ENCODE measurements around the gene ZNF446. TPM values are rescaled to one million over a fixed set of nuclear protein-coding genes. Genes with fewer than 3 reads are reported as not detected.

ZNF446 gene
- total RNA-seq = 15.3 and 22.0 TPM in 2 replicates

DNA sequence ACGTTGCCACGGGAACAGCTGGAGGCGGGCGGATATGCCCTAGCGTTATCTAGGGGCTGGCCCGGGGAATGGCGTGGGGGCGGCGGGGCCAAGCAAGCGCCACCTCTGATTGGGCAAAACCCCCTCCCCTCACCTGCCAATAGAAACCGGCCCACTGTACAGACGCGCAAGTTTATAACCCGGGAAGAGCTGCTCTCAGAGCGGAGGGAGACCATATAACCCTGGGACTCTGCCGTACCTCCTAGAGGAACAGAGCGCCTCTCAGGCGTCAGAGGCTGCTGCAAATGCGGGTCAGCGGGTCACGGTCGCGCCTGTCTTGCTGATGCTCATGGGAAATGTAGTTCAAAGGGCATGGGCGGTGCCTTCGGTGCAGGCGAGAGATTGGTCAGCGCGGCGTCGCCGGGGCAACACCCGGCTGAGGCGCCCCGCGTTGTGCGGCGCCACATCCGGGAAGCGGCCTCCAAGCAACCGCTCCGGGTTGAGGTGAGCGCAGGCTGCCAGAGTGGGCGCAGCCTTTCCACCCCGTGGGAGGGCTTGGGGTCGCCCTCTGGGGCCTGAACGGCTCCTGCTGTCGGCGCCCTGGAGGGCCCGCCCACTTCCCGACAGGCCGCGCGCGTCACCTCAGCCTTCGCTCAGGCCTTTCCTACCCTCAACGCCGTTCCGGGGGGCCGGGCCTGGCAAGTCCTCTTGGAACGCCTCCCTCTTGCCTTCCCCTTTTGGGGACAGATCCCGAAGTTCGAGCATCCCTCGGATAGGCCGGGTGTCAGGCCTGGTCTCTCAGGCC, at the start of gene ZNF446:
Gene ZNF446 (plus strand): TSS at position 639 of the 784 bp plus-strand sequence. CDS start 867 bp downstream, outside the sequence.

DNA sequence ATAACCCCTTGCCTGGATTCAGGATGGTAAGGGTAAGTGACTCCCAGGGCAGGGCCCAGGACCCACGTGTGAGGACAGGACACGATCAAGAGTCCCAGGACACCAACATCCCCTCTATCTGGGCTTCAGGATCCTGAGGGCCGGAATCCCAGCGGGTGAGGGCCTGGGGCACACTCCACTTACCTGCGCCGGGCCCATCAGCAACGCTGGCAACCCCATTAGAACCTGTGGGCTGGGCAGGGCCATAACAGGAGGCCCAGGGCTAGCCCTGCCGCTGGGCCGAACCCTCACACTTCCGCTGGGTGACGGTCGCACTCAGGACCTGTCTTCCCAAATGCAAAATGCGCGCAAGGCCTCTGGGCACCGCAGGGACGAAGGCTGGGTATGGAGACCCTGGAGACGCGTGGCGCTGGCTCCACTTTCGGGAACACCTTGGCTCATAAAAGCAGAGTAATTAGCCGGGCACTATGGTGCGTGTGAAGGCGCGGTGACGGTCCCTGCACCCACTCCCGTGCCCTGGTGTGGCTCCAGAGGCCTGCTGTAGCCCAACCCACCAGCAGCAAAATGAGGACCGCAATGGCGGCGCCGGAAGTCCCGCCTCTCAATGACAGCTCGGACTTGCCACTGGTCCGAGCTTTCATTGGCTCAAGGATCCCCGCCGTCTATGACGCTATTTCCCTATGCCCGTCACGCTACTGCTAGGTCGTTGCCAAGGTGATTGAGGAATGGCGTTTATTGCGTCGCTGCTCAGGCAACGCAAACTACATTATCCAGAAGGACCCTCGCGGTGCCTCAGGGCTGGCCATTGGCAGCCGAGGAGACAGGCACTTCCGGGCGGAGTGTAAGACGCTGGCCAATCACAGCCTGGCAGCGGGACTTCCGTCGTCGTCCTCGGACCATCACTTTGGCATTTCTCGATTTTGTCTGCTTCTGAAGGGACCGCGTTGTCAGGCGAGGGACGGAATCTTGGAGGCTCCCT, 36.3 kb upstream of the ZNF446 start, which contains the start of gene ZNF132:
Gene ZNF132 (minus strand): TSS at position 578 of the 979 bp plus-strand sequence. CDS start 332 bp downstream, at position 246.

DNA sequence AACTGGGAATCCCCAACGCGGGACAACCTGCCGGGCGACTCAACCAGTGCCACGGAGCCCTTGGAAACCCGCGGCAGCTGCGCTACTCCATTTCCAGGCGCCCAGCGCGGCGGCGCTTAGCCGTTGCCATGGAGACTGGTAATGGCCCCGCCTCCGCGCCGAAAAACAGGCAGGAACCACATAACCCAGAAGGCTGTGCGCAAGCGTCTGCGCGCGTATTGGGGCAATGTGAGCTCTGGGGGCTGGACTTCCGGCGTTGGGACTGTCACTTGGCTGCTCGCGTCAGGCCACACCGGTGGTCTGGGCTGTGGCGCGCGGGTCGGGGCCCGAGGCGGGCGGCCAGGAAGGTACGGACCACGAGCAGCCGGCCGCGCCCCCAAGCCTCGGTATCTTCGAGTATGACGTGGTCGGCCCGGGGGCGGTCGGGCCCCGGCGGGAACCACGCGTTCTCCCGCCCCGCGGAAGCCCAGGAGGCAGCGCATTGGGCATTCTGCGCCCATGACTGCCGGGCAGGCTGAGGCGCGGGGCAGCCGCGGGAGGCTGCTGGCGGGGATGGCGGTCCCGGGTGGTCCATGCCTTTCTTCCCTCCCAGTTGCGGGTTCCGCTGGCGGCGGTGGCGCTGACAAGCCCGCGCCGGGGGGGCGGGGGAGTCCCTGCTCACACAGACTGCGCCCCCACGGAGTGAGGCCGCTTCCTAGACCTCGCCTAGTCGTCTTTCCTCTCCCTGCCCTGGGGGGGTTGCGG, 24.6 kb upstream of the ZNF446 start, which contains the start of gene ZNF324B:
Gene ZNF324B (plus strand): TSS at position 265 of the 744 bp plus-strand sequence. CDS start 2,080 bp downstream, outside the sequence.

GRCh38 chr19:58466760-58467589, 9.2 kb upstream of the ZNF446 start, which contains the start of gene ZNF324:
TSS of gene ZNF324 (plus strand) at chr19:58467080. CDS start at chr19:58469186, 2,106 bp downstream.

GRCh38 chr19:58511353-58512208, 35.4 kb downstream of the ZNF446 start, which contains the start of gene SLC27A5:
TSS of gene SLC27A5 (minus strand) at chr19:58511992. CDS start at chr19:58511955, 37 bp downstream.

GRCh38 chr19:58519355-58520256, 43.5 kb downstream of the ZNF446 start, which contains the start of gene ZBTB45:
TSS of gene ZBTB45 (minus strand) at chr19:58519810. CDS start at chr19:58517673, 2,137 bp downstream.

Small RNA genes lying within 50 kb of the gene (small RNA-seq; reads per million reads assigned to genes)
- gene RN7SL693P (not detected), gene RNU6-1337P (not detected)

Other genes with a start within 250 kb of the ZNF446 start
- 20.8 and 39.8 TPM in 2 replicates for gene ZNF544, start 247.4 kb upstream of the ZNF446 start, total RNA-seq
- gene ZNF8, start 197.4 kb upstream of the ZNF446 start, total RNA-seq = 7.9 and 9.4 TPM in 2 replicates
- gene ERVK3-1, start 171.0 kb upstream of the ZNF446 start, total RNA-seq = 33.4 and 35.5 TPM in 2 replicates
- gene ZSCAN22, start 149.4 kb upstream of the ZNF446 start, total RNA-seq = 5.5 and 6.6 TPM in 2 replicates
- 0.79 TPM in 1 of 2 replicates, not detected in the other for gene A1BG, start 122.9 kb upstream of the ZNF446 start, total RNA-seq
- 3.3 and 3.9 TPM in 2 replicates for gene ZNF497, start 113.6 kb upstream of the ZNF446 start, total RNA-seq
- 4.4 and 6.3 TPM in 2 replicates for gene ZNF837, start 95.3 kb upstream of the ZNF446 start, total RNA-seq
- 1,650 and 1,691 TPM in 2 replicates for gene RPS5, start 89.1 kb upstream of the ZNF446 start, total RNA-seq
- gene RNF225, start 80.7 kb upstream of the ZNF446 start, total RNA-seq = 2.8 and 5.5 TPM in 2 replicates
- gene ZNF584, start 67.7 kb upstream of the ZNF446 start, total RNA-seq = 13.2 and 17.3 TPM in 2 replicates
- 12.6 and 14.6 TPM in 2 replicates for gene ZNF132, start 36.2 kb upstream of the ZNF446 start, total RNA-seq
- gene ZNF324B, start 24.7 kb upstream of the ZNF446 start, total RNA-seq = 13.3 and 14.6 TPM in 2 replicates
- 25.1 and 41.3 TPM in 2 replicates for gene ZNF324, start 9.3 kb upstream of the ZNF446 start, total RNA-seq
- gene SLC27A5, start 35.6 kb downstream of the ZNF446 start, total RNA-seq = 4.4 and 6.3 TPM in 2 replicates
- 12.3 and 12.6 TPM in 2 replicates for gene ZBTB45, start 43.5 kb downstream of the ZNF446 start, total RNA-seq
- gene TRIM28, start 67.7 kb downstream of the ZNF446 start, total RNA-seq = 414 and 576 TPM in 2 replicates
- 65.1 and 108 TPM in 2 replicates for gene CHMP2A, start 78.8 kb downstream of the ZNF446 start, total RNA-seq
- 40.4 and 67.5 TPM in 2 replicates for gene UBE2M, start 82.3 kb downstream of the ZNF446 start, total RNA-seq
- gene MZF1, start 97.0 kb downstream of the ZNF446 start, total RNA-seq = 31.6 and 42.0 TPM in 2 replicates